ENCODE results near the gene CMAS. TPM values are rescaled to one million over a fixed set of nuclear protein-coding genes. Genes with fewer than 3 reads are reported as not detected.
"Not testable (repeated sequence)": the region's sequence is repeated elsewhere in the genome, so short reads cannot be mapped to it uniquely, and the experiment has no call there.

Gene CMAS
- total and polyA plus RNA-seq, 4 experiments from 2014 or later: 20.1 to 54.0 (median 32.7) TPM

DNA sequence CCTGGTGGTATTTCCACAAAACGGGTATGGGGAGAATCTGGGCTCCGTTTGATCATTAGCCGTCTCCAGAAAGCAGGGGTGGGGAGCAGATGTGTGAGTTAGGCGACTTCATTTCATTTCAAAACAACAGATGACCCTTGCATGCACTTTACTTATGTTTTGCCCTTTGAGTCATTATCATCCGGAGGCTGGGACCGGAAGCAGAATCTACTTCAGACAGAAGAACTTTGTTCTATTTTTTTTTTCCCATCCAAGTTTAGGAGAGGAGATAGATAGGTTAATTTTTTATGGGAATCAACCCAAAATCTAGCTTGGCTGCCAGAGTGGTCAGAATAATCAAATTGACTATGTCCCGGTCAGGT lies 31.3 kb upstream of the CMAS start:
- Histone ChIP-seq H3K27me3 (ENCODE audit: insufficient read depth, low read length) (no peaks in the 10 kb centered on the region), H3K27ac (ENCODE audit: low read depth, low read length) (no peak overlapping the region), H3K9me3 (ENCODE audit: control insufficient read depth in 1 of 2, low read length in 2 of 2) (no peaks in the 10 kb centered on the region), H3K4me3 (ENCODE audit: low read length in 2 of 2) (no peak overlapping the region), H3K36me3 (ENCODE audit: insufficient read depth, low read length) (no peaks in the 10 kb centered on the region), H3K4me1 (ENCODE audit: insufficient read depth, low read length) (no peaks in the 10 kb centered on the region)
- no peak for DNase-seq
- H3K27ac Mint-ChIP-seq: no peak overlapping the region
- ChIA-PET CTCF (ENCODE audit: partially characterized antibody) (interaction anchor here (1.0 to 1.5 kb wide), 2 partner anchors 12 to 315 kb away, joined by 3 to 4 read pairs; no protein-coding TSS in a partner anchor), POLR2A (ENCODE audit: partially characterized antibody) (no interaction called here)
- no peaks in the 10 kb centered on the region for H3K36me3 Mint-ChIP-seq
- intact Hi-C loops (cut with micrococcal nuclease): no loop called here
- H3K27me3 Mint-ChIP-seq: peaks cover 5 to 8% of the 10 kb centered on the region in 2 donors
- no peaks in the 10 kb centered on the region for H3K4me1 Mint-ChIP-seq
- no peak overlapping the region for H3K4me3 Mint-ChIP-seq
- peaks cover 0 to 2% (median 0%) of the 10 kb centered on the region in 8 donors for H3K9me3 Mint-ChIP-seq

DNA sequence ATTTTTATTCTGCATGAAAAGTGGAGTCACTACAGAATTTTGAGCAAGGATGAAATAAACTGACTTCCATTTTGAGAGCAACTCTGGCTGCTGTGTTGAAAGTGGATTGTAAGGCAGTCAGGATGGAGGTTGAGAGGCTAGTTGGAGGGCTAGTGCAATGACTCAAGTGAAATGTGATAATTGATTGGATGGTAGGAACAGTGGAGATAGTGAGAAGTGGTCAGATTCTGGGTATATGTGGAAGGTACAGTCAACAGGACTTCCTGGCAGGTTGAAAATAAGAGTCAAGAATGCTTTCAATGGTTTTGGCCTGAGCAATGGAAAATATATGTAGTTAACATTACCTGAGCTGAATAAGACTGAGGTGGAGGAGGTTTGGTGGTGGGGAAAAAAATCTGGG lies 29.0 kb upstream of the CMAS start:
- Histone ChIP-seq H3K36me3 (ENCODE audit: insufficient read depth, low read length) (no peaks in the 10 kb centered on the region), H3K4me1 (ENCODE audit: insufficient read depth, low read length) (no peaks in the 10 kb centered on the region), H3K4me3 (ENCODE audit: low read length in 2 of 2) (no peak overlapping the region), H3K27ac (ENCODE audit: low read depth, low read length) (no peak overlapping the region), H3K27me3 (ENCODE audit: insufficient read depth, low read length) (no peaks in the 10 kb centered on the region), H3K9me3 (ENCODE audit: control insufficient read depth in 1 of 2, low read length in 2 of 2) (no peaks in the 10 kb centered on the region)
- Mint-ChIP-seq H3K27ac (no peak overlapping the region), H3K27me3 (peaks cover 5 to 10% of the 10 kb centered on the region in 2 donors), H3K4me3 (no peak overlapping the region), H3K4me1 (no peaks in the 10 kb centered on the region), H3K9me3 (no peaks in the 10 kb centered on the region), H3K36me3 (no peaks in the 10 kb centered on the region)
- CTCF ChIA-PET (ENCODE audit: partially characterized antibody): interaction anchor here (0.9 to 6.2 kb wide), 8 partner anchors 8 to 723 kb away, joined by 3 to 91 read pairs (median 4); no protein-coding TSS in a partner anchor
- POLR2A ChIA-PET (ENCODE audit: partially characterized antibody): no interaction called here
- peak in 1 of 5 donors; percentile 0 for DNase-seq
- intact Hi-C loops (cut with micrococcal nuclease): no loop called here

DNA sequence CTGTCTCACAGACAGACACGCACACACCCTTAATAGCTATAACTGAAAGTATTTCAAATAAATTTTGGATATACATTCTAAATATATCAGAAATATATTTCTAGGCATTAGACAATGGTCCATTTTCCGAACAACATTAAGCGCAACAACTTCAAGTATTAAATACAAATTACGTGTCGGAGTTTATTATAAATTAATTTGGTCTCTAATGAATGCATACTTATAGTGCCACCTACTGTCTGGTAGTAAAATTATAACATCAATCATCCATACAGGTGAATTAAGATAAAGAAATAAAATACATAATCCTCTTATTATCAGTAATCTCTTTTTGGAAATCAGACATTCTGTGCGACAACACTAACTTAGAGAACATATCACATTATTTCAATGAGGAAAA lies 27.2 kb upstream of the CMAS start:
- DNase-seq: peak in 4 of 5 donors; percentile 15 to 30 (median 23)
- Histone ChIP-seq H3K27me3 (ENCODE audit: insufficient read depth, low read length) (no peaks in the 10 kb centered on the region), H3K4me3 (ENCODE audit: low read length in 2 of 2) (no peak overlapping the region), H3K4me1 (ENCODE audit: insufficient read depth, low read length) (no peaks in the 10 kb centered on the region), H3K36me3 (ENCODE audit: insufficient read depth, low read length) (no peaks in the 10 kb centered on the region), H3K9me3 (ENCODE audit: control insufficient read depth in 1 of 2, low read length in 2 of 2) (no peaks in the 10 kb centered on the region), H3K27ac (ENCODE audit: low read depth, low read length) (no peak overlapping the region)
- no peak overlapping the region for H3K4me3 Mint-ChIP-seq
- peaks cover 0 to 10% (median 3%) of the 10 kb centered on the region in 8 donors for H3K9me3 Mint-ChIP-seq
- no peaks in the 10 kb centered on the region for H3K4me1 Mint-ChIP-seq
- peaks cover 3 to 10% of the 10 kb centered on the region in 2 donors for H3K27me3 Mint-ChIP-seq
- intact Hi-C loops (cut with micrococcal nuclease): loop anchor here (1.0 kb wide), 3 partner anchors 321 to 722 kb away; no protein-coding TSS in a partner anchor
- no peak overlapping the region for H3K27ac Mint-ChIP-seq
- ChIA-PET CTCF (ENCODE audit: partially characterized antibody) (interaction anchor here (0.9 to 6.2 kb wide), 13 partner anchors 11 to 1064 kb away, joined by 3 to 91 read pairs (median 4); no protein-coding TSS in a partner anchor), POLR2A (ENCODE audit: partially characterized antibody) (interaction anchor here (0.6 to 1.2 kb wide), 3 partner anchors 319 to 517 kb away, joined by 3 read pairs; partner anchors contain the start of genes GOLT1B and RECQL)
- no peaks in the 10 kb centered on the region for H3K36me3 Mint-ChIP-seq

GRCh38 chr12:22023489-22023888 lies 22.5 kb upstream of the CMAS start:
- intact Hi-C loops (cut with micrococcal nuclease); H3K27ac Mint-ChIP-seq; H3K27ac ChIP-seq (ENCODE audit: low read depth, low read length); DNase-seq; H3K27me3 Mint-ChIP-seq; H3K27me3 ChIP-seq (ENCODE audit: insufficient read depth, low read length); H3K9me3 ChIP-seq (ENCODE audit: control insufficient read depth in 1 of 2, low read length in 2 of 2); H3K36me3 Mint-ChIP-seq; H3K36me3 ChIP-seq (ENCODE audit: insufficient read depth, low read length); H3K4me3 ChIP-seq (ENCODE audit: low read length in 2 of 2); POLR2A ChIA-PET (ENCODE audit: partially characterized antibody); H3K4me1 Mint-ChIP-seq; H3K4me3 Mint-ChIP-seq; H3K4me1 ChIP-seq (ENCODE audit: insufficient read depth, low read length): not testable (repeated sequence)
- CTCF ChIA-PET (ENCODE audit: partially characterized antibody): interaction anchor here (3.8 kb wide), 1 partner anchor 325 kb away, joined by 11 read pairs; no protein-coding TSS in a partner anchor
- H3K9me3 Mint-ChIP-seq: peaks cover 0 to 17% (median 6%) of the 10 kb centered on the region in 8 donors

- Mint-ChIP-seq H3K4me1 (peaks cover under 1 to 3% (median 3%) of the 10 kb centered on the region in 4 donors), H3K27ac (no peak overlapping the region), H3K4me3 (no peak overlapping the region), H3K9me3 (peaks cover 0 to under 1% (median 0%) of the 10 kb centered on the region in 8 donors), H3K27me3 (peaks cover 0 to 1% of the 10 kb centered on the region in 2 donors), H3K36me3 (no peaks in the 10 kb centered on the region)
- DNase-seq: no peak
- no peak overlapping the region for H3K27ac ChIP-seq (ENCODE audit: low read depth, low read length)
- no peak overlapping the region for H3K4me3 ChIP-seq (ENCODE audit: low read length in 2 of 2)
- no peaks in the 10 kb centered on the region for H3K27me3 ChIP-seq (ENCODE audit: insufficient read depth, low read length)
- intact Hi-C loops (cut with micrococcal nuclease): no loop called here
- ChIA-PET CTCF (ENCODE audit: partially characterized antibody) (no interaction called here), POLR2A (ENCODE audit: partially characterized antibody) (no interaction called here)
- H3K4me1 ChIP-seq (ENCODE audit: insufficient read depth, low read length): no peaks in the 10 kb centered on the region
- H3K9me3 ChIP-seq (ENCODE audit: control insufficient read depth in 1 of 2, low read length in 2 of 2): no peaks in the 10 kb centered on the region
- no peaks in the 10 kb centered on the region for H3K36me3 ChIP-seq (ENCODE audit: insufficient read depth, low read length)
These were observed 16.5 kb upstream of the CMAS start for GRCh38 chr12:22029491-22029890.

DNA sequence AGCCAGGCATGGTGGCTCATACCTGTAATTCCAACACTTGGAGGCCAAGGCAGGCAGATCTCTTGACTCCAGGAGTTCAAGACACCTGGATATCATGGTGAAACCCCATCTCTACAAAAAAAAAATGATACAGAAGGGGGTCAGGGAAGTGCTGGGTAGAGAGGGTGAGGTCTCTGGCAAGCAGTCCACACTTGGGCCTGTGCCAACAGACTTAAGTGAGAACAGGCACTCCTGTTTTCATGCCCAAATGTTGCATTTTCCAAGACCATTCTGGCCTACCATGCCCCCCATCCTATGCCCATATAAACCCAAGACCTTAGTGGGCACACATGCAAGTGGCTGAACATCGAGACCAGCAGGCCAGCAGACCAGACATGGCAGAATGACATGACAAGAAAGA lies 16.0 kb upstream of the CMAS start:
- no peaks in the 10 kb centered on the region for H3K9me3 ChIP-seq (ENCODE audit: control insufficient read depth in 1 of 2, low read length in 2 of 2)
- POLR2A ChIA-PET (ENCODE audit: partially characterized antibody): no interaction called here

GRCh38 chr12:22032732-22033131 lies 13.3 kb upstream of the CMAS start:
- H3K9me3 ChIP-seq (ENCODE audit: control insufficient read depth in 1 of 2, low read length in 2 of 2): no peaks in the 10 kb centered on the region
- H3K4me1 Mint-ChIP-seq: peaks cover 4 to 7% (median 5%) of the 10 kb centered on the region in 4 donors
- no peak overlapping the region for H3K27ac ChIP-seq (ENCODE audit: low read depth, low read length)
- no peak overlapping the region for H3K4me3 Mint-ChIP-seq
- H3K36me3 Mint-ChIP-seq: no peaks in the 10 kb centered on the region
- H3K27ac Mint-ChIP-seq: no peak overlapping the region
- no peak for DNase-seq
- H3K27me3 Mint-ChIP-seq: peaks cover 0 to 2% of the 10 kb centered on the region in 2 donors
- CTCF ChIA-PET (ENCODE audit: partially characterized antibody): no interaction called here
- H3K36me3 ChIP-seq (ENCODE audit: insufficient read depth, low read length): no peaks in the 10 kb centered on the region
- no peak overlapping the region for H3K4me3 ChIP-seq (ENCODE audit: low read length in 2 of 2)
- intact Hi-C loops (cut with micrococcal nuclease): no loop called here
- POLR2A ChIA-PET (ENCODE audit: partially characterized antibody): no interaction called here
- H3K9me3 Mint-ChIP-seq: no peaks in the 10 kb centered on the region
- H3K27me3 ChIP-seq (ENCODE audit: insufficient read depth, low read length): no peaks in the 10 kb centered on the region
- H3K4me1 ChIP-seq (ENCODE audit: insufficient read depth, low read length): no peaks in the 10 kb centered on the region

More for the DNA sequence above, 16.0 kb upstream of the CMAS start:
- no peak for DNase-seq
- CTCF ChIA-PET (ENCODE audit: partially characterized antibody): no interaction called here
- Histone ChIP-seq H3K27me3 (ENCODE audit: insufficient read depth, low read length) (no peaks in the 10 kb centered on the region), H3K27ac (ENCODE audit: low read depth, low read length) (no peak overlapping the region), H3K36me3 (ENCODE audit: insufficient read depth, low read length) (no peaks in the 10 kb centered on the region), H3K4me3 (ENCODE audit: low read length in 2 of 2) (no peak overlapping the region), H3K4me1 (ENCODE audit: insufficient read depth, low read length) (no peaks in the 10 kb centered on the region)
- H3K4me1 Mint-ChIP-seq: peaks cover 4 to 7% (median 5%) of the 10 kb centered on the region in 4 donors
- no peaks in the 10 kb centered on the region for H3K9me3 Mint-ChIP-seq
- no peaks in the 10 kb centered on the region for H3K36me3 Mint-ChIP-seq
- H3K27ac Mint-ChIP-seq: no peak overlapping the region
- H3K4me3 Mint-ChIP-seq: no peak overlapping the region
- H3K27me3 Mint-ChIP-seq: peaks cover 0 to 2% of the 10 kb centered on the region in 2 donors
- intact Hi-C loops (cut with micrococcal nuclease): no loop called here
